Kidney (tissue), 14 donors: Measurements from ENCODE around the gene HIVEP3. TPM values are rescaled to one million over a fixed set of nuclear protein-coding genes. Genes with fewer than 3 reads are reported as not detected.

Experiments
- DNase-seq, 5 donors: peaks; one replicate each; pipeline ENCODE4 v3.0.0-alpha.2; 2013 to 2020
- FAIRE-seq: peaks from 2 replicates; lab custom pipeline; 2012; peaks lifted over from hg19 to GRCh38; lab: Jason Lieb, UNC
- H3K27ac ChIP-seq, 2 donors: one replicate each; pipeline ENCODE4 v1.7.0; 2013; ENCODE audit warnings: low read depth in 2 of 2, low read length in 2 of 2, inconsistent platforms in 1 of 2
- H3K27me3 ChIP-seq: one replicate; pipeline ENCODE4 v1.7.1; 2013; ENCODE audit warnings: low read length, inconsistent platforms; ENCODE audit not compliant: control insufficient read depth, insufficient read depth
- H3K36me3 ChIP-seq, 3 donors: one replicate each; pipeline versions ENCODE4 v1.7.0 to v1.7.1; 2013; ENCODE audit warnings: low read length in 3 of 3, control low read depth in 1 of 3, inconsistent platforms in 1 of 3; ENCODE audit not compliant: insufficient read depth in 3 of 3, control insufficient read depth in 2 of 3
- H3K4me1 ChIP-seq, 3 donors: one replicate each; pipeline versions ENCODE4 v1.7.0 to v1.7.1; 2013; ENCODE audit warnings: low read length in 3 of 3, inconsistent platforms in 1 of 3, low read depth in 1 of 3; ENCODE audit not compliant: control insufficient read depth in 2 of 3, insufficient read depth in 2 of 3
- H3K4me3 ChIP-seq, 3 donors: one replicate each; pipeline versions ENCODE4 v1.7.0 to v1.8.1; 2013; ENCODE audit warnings: low read length in 3 of 3, control low read depth in 1 of 3, inconsistent platforms in 1 of 3
- H3K9ac ChIP-seq, 3 donors: one replicate each; pipeline versions ENCODE4 v1.7.0 to v1.7.1; 2013; ENCODE audit warnings: low read length in 3 of 3, control low read depth in 1 of 3, inconsistent platforms in 1 of 3
- H3K9me3 ChIP-seq, 3 donors: one replicate each; pipeline versions ENCODE4 v1.7.0 to v1.7.1; 2013; ENCODE audit warnings: low read length in 3 of 3, control low read depth in 1 of 3, inconsistent platforms in 1 of 3; ENCODE audit not compliant: control insufficient read depth in 2 of 3, insufficient read depth in 1 of 3
- intact Hi-C: fragments of 100-400 bp; cut with DNase I; formaldehyde crosslinking; loops from one replicate; pipeline ENCODE4 v1.11.1; 2022
- polyA plus RNA-seq: library from polyadenylated mRNA; stranded (reverse); fragments of 350-450 nt; fragmentation: Illumina TruSeq; extraction: RNeasy Lipid Tissue Mini Kit (QIAGEN cat#74804); gene quantifications from one replicate; pipeline ENCODE4 v1.2.3, GENCODE V29; 2014; ENCODE audit warnings: low read depth, low replicate concordance; ENCODE audit not compliant: insufficient read depth
- total RNA-seq: library from RNA; stranded (reverse); fragmentation: NEBNext Ultra II Directional; extraction: Animal tissue kit (Norgen Biotek cat#: 25700); gene quantifications from one replicate; pipeline ENCODE4 v1.2.1, GENCODE V29; 2021
- TF ChIP-seq, protein P1 (sequence below): IDR thresholded peaks from 3 replicates; pipeline ENCODE4 v1.5.1; 2012; ENCODE audit warnings: mild to moderate bottlenecking, moderate library complexity, borderline replicate concordance; ENCODE audit not compliant: insufficient read depth; ENCODE audit errors: extremely low read depth
- donor health status: control.
- donor health status: control.
- donor health status: control.
- donor health status: control.
- donor health status: control.
- donor health status: DM: yes; HTN: yes; CAD: no.
- donor health status: Normal renal cell carcinoma (clear cell type).

HIVEP3 gene
- total and polyA plus RNA-seq, 2 donors from 2014 or later, result 3.5 to 11.0 TPM

DNA sequence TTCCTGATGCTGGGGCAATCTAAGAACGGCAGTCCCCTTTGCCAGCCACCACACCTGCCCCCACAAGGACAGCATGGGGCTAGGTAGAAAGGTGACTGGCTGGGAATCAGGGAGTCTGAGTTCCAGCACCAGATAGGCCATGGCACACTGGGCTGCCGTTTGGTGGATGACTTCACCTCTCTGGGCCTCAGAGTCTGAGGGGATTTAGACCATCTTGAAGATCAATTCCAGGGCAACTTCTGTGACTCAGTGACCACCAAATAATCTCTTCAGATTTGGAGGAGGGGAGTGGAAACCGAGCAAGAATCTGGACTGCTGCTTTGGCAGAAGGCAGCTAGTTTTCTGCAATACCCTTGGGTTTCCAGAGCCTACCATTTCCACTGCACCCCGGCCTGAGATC lies 342.1 kb downstream of the HIVEP3 start:
- intact Hi-C loops, result no loop called here
- Histone ChIP-seq H3K27ac (no peak overlapping the region), H3K36me3 (no peaks in the 10 kb centered on the region), H3K4me3 (no peak overlapping the region), H3K27me3 (no peaks in the 10 kb centered on the region), H3K4me1 (peaks cover 0 to 6% (median 0%) of the 10 kb centered on the region in 3 donors), H3K9me3 (no peaks in the 10 kb centered on the region), H3K9ac (no peak overlapping the region)
- TF ChIP-seq, protein P1, sequence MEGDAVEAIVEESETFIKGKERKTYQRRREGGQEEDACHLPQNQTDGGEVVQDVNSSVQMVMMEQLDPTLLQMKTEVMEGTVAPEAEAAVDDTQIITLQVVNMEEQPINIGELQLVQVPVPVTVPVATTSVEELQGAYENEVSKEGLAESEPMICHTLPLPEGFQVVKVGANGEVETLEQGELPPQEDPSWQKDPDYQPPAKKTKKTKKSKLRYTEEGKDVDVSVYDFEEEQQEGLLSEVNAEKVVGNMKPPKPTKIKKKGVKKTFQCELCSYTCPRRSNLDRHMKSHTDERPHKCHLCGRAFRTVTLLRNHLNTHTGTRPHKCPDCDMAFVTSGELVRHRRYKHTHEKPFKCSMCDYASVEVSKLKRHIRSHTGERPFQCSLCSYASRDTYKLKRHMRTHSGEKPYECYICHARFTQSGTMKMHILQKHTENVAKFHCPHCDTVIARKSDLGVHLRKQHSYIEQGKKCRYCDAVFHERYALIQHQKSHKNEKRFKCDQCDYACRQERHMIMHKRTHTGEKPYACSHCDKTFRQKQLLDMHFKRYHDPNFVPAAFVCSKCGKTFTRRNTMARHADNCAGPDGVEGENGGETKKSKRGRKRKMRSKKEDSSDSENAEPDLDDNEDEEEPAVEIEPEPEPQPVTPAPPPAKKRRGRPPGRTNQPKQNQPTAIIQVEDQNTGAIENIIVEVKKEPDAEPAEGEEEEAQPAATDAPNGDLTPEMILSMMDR, result no peak
- FAIRE-seq, result no peak
- DNase-seq, result no peak

GRCh38 chr1:41576206-41576605 lies 342.5 kb downstream of the HIVEP3 start:
- DNase-seq (no peak), FAIRE-seq (no peak)
- Histone ChIP-seq H3K36me3 (no peaks in the 10 kb centered on the region), H3K27me3 (no peaks in the 10 kb centered on the region), H3K4me1 (peaks cover 0 to 6% (median 0%) of the 10 kb centered on the region in 3 donors), H3K9ac (no peak overlapping the region), H3K27ac (no peak overlapping the region), H3K4me3 (no peak overlapping the region), H3K9me3 (no peaks in the 10 kb centered on the region)
- intact Hi-C loops, result no loop called here
- TF ChIP-seq, protein P1, result no peak

DNA sequence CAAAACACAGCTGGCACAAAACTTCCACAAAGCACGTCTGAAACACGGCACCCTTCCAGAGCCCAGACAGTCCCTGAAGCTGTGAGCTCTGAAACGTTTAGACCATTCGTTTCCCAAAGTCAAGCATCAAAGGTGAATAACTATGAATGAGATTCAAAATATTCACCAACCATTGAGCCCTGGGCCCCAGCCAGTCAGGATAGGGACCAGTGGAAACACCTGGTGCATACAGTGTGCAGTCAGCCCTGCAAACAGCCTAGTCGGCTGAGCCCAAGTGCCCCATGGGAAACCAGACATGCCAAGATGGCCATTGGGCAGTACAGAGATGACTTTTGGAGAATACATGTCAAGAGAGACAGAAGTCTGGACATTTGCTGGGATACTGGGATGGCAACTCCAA lies 343.9 kb downstream of the HIVEP3 start:
- no peaks in the 10 kb centered on the region for H3K9me3 ChIP-seq
- DNase-seq, result no peak
- H3K4me3 ChIP-seq, result no peak overlapping the region
- no peak for FAIRE-seq
- H3K4me1 ChIP-seq, result peaks cover 0 to 6% (median 0%) of the 10 kb centered on the region in 3 donors
- no peak overlapping the region for H3K9ac ChIP-seq
- TF ChIP-seq, protein P1, result no peak
- no peaks in the 10 kb centered on the region for H3K36me3 ChIP-seq
- H3K27ac ChIP-seq, result no peak overlapping the region
- intact Hi-C loops, result no loop called here
- no peaks in the 10 kb centered on the region for H3K27me3 ChIP-seq
